Measurements from ENCODE around the gene MFAP3L. TPM values are rescaled to one million over a fixed set of nuclear protein-coding genes. Genes with fewer than 3 reads are reported as not detected.

Gene MFAP3L
- polyA plus RNA-seq, 1 donor from 2014 or later = 4.0 TPM

DNA sequence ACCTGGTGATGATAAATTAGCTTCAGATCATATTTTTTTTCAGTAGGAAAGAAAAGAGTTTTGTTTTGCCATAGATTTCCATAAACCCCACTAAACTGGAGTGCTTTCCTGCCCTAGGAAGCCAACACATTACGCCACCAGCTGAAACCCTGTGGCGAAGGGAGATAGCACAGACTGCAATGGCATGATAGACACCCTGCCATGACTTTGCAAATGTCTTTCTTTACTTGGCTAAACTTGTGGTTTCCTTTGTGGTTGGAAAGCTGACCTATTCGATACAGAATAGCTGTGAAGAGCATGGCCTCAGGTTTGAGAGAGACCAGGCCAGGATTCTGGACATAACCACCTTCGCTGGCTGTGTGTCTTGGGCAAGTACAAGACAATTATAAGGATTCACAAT, 19.1 kb downstream of the MFAP3L start:
- Histone ChIP-seq H3K9me2 (ENCODE audit: insufficient read depth, low read length) (no peaks in the 10 kb centered on the region), H3F3A (ENCODE audit: insufficient read depth, low read length, poor library complexity, severe bottlenecking) (no peaks in the 10 kb centered on the region), H3K27ac (ENCODE audit: low read length) (no peak overlapping the region), H4K20me1 (ENCODE audit: insufficient read depth) (no peaks in the 10 kb centered on the region), H3K9me3 (ENCODE audit: low read length) (no peaks in the 10 kb centered on the region), H3K9ac (ENCODE audit: low read length) (no peak overlapping the region), H3K4me2 (ENCODE audit: low read length) (no peak overlapping the region), H3K27me3 (ENCODE audit: insufficient read depth, low read depth, low read length) (no peaks in the 10 kb centered on the region), H3K4me3 (ENCODE audit: low read length) (no peak overlapping the region), H3K79me2 (replicated peaks; ENCODE audit: insufficient read depth, low read length) (no peaks in the 10 kb centered on the region), H3K36me3 (ENCODE audit: insufficient read depth, low read length) (no peaks in the 10 kb centered on the region), H2AFZ (ENCODE audit: low read depth, low read length) (no peak overlapping the region)
- TF ChIP-seq RAD21 (conservative IDR thresholded peaks at IDR 0.05) (no peak), TAF1 (IDR thresholded peaks at IDR 0.05; ENCODE audit: low read depth) (no peak), MXI1 (conservative IDR thresholded peaks at IDR 0.05; ENCODE audit: poor library complexity, severe bottlenecking) (no peak), POLR2AphosphoS5 (IDR thresholded peaks at IDR 0.05) (no peak)

DNA sequence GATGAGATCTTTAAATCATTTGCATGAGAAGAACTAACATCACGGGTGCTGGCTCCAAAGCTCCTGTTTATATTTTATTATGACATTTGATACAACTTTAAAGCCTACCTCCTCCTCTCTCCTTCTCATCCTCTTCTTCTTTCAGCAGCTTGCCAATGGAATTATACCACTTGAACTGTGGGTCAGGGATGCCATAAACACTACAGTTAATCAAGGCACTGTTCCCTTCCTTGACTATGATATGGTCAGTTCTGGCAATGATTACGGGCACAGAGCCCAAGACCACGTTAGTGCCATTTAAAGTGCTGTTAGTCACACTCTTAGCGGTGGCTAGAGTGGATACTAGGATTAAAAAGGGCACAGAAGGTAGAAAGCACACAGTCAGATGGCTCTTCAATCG, 20.7 kb downstream of the MFAP3L start:
- no peaks in the 10 kb centered on the region for H3K79me2 ChIP-seq (replicated peaks; ENCODE audit: insufficient read depth, low read length)
- no peaks in the 10 kb centered on the region for H3F3A ChIP-seq (ENCODE audit: insufficient read depth, low read length, poor library complexity, severe bottlenecking)
- no peaks in the 10 kb centered on the region for H4K20me1 ChIP-seq (ENCODE audit: insufficient read depth)
- H3K9ac ChIP-seq (ENCODE audit: low read length) = no peak overlapping the region
- H3K9me2 ChIP-seq (ENCODE audit: insufficient read depth, low read length) = no peaks in the 10 kb centered on the region
- no peak overlapping the region for H2AFZ ChIP-seq (ENCODE audit: low read depth, low read length)
- no peaks in the 10 kb centered on the region for H3K27me3 ChIP-seq (ENCODE audit: insufficient read depth, low read depth, low read length)
- TF ChIP-seq POLR2AphosphoS5 (IDR thresholded peaks at IDR 0.05) (no peak), TAF1 (IDR thresholded peaks at IDR 0.05; ENCODE audit: low read depth) (no peak), SMC3 (conservative IDR thresholded peaks at IDR 0.05; ENCODE audit: poor library complexity) (no peak), MXI1 (conservative IDR thresholded peaks at IDR 0.05; ENCODE audit: poor library complexity, severe bottlenecking) (no peak), RAD21 (conservative IDR thresholded peaks at IDR 0.05) (no peak), EP300 (conservative IDR thresholded peaks at IDR 0.05; ENCODE audit: poor library complexity, severe bottlenecking) (no peak), EZH2 (IDR thresholded peaks at IDR 0.05; ENCODE audit: borderline replicate concordance, insufficient read depth, low read length, poor library complexity, severe bottlenecking) (no peak)
- TF ChIP-seq, protein P1, sequence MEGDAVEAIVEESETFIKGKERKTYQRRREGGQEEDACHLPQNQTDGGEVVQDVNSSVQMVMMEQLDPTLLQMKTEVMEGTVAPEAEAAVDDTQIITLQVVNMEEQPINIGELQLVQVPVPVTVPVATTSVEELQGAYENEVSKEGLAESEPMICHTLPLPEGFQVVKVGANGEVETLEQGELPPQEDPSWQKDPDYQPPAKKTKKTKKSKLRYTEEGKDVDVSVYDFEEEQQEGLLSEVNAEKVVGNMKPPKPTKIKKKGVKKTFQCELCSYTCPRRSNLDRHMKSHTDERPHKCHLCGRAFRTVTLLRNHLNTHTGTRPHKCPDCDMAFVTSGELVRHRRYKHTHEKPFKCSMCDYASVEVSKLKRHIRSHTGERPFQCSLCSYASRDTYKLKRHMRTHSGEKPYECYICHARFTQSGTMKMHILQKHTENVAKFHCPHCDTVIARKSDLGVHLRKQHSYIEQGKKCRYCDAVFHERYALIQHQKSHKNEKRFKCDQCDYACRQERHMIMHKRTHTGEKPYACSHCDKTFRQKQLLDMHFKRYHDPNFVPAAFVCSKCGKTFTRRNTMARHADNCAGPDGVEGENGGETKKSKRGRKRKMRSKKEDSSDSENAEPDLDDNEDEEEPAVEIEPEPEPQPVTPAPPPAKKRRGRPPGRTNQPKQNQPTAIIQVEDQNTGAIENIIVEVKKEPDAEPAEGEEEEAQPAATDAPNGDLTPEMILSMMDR (IDR thresholded peaks at IDR 0.05; ENCODE audit: poor library complexity, severe bottlenecking) = no peak
- TF ChIP-seq, protein P2, sequence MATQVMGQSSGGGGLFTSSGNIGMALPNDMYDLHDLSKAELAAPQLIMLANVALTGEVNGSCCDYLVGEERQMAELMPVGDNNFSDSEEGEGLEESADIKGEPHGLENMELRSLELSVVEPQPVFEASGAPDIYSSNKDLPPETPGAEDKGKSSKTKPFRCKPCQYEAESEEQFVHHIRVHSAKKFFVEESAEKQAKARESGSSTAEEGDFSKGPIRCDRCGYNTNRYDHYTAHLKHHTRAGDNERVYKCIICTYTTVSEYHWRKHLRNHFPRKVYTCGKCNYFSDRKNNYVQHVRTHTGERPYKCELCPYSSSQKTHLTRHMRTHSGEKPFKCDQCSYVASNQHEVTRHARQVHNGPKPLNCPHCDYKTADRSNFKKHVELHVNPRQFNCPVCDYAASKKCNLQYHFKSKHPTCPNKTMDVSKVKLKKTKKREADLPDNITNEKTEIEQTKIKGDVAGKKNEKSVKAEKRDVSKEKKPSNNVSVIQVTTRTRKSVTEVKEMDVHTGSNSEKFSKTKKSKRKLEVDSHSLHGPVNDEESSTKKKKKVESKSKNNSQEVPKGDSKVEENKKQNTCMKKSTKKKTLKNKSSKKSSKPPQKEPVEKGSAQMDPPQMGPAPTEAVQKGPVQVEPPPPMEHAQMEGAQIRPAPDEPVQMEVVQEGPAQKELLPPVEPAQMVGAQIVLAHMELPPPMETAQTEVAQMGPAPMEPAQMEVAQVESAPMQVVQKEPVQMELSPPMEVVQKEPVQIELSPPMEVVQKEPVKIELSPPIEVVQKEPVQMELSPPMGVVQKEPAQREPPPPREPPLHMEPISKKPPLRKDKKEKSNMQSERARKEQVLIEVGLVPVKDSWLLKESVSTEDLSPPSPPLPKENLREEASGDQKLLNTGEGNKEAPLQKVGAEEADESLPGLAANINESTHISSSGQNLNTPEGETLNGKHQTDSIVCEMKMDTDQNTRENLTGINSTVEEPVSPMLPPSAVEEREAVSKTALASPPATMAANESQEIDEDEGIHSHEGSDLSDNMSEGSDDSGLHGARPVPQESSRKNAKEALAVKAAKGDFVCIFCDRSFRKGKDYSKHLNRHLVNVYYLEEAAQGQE (IDR thresholded peaks at IDR 0.05; ENCODE audit: borderline replicate concordance) = no peak
- H3K4me2 ChIP-seq (ENCODE audit: low read length) = no peak overlapping the region
- no peaks in the 10 kb centered on the region for H3K36me3 ChIP-seq (ENCODE audit: insufficient read depth, low read length)
- no peak overlapping the region for H3K4me3 ChIP-seq (ENCODE audit: low read length)
- H3K27ac ChIP-seq (ENCODE audit: low read length) = no peak overlapping the region
- H3K9me3 ChIP-seq (ENCODE audit: low read length) = no peaks in the 10 kb centered on the region

Measured in neural cell (in vitro differentiated cells).